PC-9 (cell line): ENCODE measurements around the gene SMARCA2.

ENCODE experiments used
- CTCF ChIP-seq: fragments of 200-600 bp; sonication (generic); conservative IDR thresholded peaks from 2 replicates; pipeline ENCODE4 v1.6.1; 2017; ENCODE audit warnings: mixed run types, antibody characterized with exemption, mild to moderate bottlenecking, moderate library complexity
- EZH2 ChIP-seq: fragments of 200-600 bp; sonication (generic); IDR thresholded peaks from 2 replicates; pipeline ENCODE4 v1.8.0; 2017; ENCODE audit warnings: antibody characterized with exemption, low read depth

- TF ChIP-seq CTCF (no peak), EZH2 (no peak)
These were observed 181.6 kb downstream of the SMARCA2 start for GRCh38 chr9:2196757-2197156.
